Lower lobe of right lung (tissue), 2 donors: ENCODE measurements around the gene PIGL. TPM values are rescaled to one million over a fixed set of nuclear protein-coding genes. Genes with fewer than 3 reads are reported as not detected.

Source experiments
- ATAC-seq, 2 donors: fragments of 200-7000 bp; cut with Tn5 transposase; one replicate each; pipeline ENCODE4 v1.9.1; 2020 to 2022; ENCODE audit warnings: mild to moderate bottlenecking in 2 of 2, moderate library complexity in 2 of 2
- DNase-seq: peaks from one replicate; pipeline ENCODE4 v3.0.0-alpha.2; 2020
- H3K27ac ChIP-seq: fragments of 200-600 bp; one replicate; pipeline ENCODE4 v1.8.0; 2022
- H3K27me3 ChIP-seq: fragments of 200-600 bp; one replicate; pipeline ENCODE4 v1.8.0; 2022; ENCODE audit warnings: low read depth
- H3K36me3 ChIP-seq: fragments of 200-600 bp; one replicate; pipeline ENCODE4 v1.8.0; 2022; ENCODE audit warnings: mild to moderate bottlenecking
- H3K4me1 ChIP-seq: fragments of 200-600 bp; one replicate; pipeline ENCODE4 v1.8.0; 2022
- H3K4me3 ChIP-seq: fragments of 200-600 bp; one replicate; pipeline ENCODE4 v1.8.0; 2022; ENCODE audit warnings: mild to moderate bottlenecking
- H3K9me3 ChIP-seq: fragments of 200-600 bp; one replicate; pipeline ENCODE4 v1.8.0; 2022
- intact Hi-C: fragments of 100-400 bp; cut with DNase I; formaldehyde crosslinking; loops from one replicate; pipeline ENCODE4 v1.11.0; 2022
- total RNA-seq: library from RNA; stranded (reverse); fragmentation: NEBNext Ultra II Directional; extraction: Animal tissue kit (Norgen Biotek cat#: 25700); gene quantifications from one replicate; pipeline ENCODE4 v1.2.1, GENCODE V29; 2021
- TF ChIP-seq, protein P1 (sequence below): fragments of 200-600 bp; IDR thresholded peaks from one replicate; pipeline ENCODE4 v1.8.0; 2022; ENCODE audit warnings: antibody characterized with exemption, mild to moderate bottlenecking
- donor health status: DM: no; HTN: yes; CAD: no; lungs with severe emphysema.

Gene PIGL
- total RNA-seq, 1 donor from 2014 or later: 24.3 TPM

DNA sequence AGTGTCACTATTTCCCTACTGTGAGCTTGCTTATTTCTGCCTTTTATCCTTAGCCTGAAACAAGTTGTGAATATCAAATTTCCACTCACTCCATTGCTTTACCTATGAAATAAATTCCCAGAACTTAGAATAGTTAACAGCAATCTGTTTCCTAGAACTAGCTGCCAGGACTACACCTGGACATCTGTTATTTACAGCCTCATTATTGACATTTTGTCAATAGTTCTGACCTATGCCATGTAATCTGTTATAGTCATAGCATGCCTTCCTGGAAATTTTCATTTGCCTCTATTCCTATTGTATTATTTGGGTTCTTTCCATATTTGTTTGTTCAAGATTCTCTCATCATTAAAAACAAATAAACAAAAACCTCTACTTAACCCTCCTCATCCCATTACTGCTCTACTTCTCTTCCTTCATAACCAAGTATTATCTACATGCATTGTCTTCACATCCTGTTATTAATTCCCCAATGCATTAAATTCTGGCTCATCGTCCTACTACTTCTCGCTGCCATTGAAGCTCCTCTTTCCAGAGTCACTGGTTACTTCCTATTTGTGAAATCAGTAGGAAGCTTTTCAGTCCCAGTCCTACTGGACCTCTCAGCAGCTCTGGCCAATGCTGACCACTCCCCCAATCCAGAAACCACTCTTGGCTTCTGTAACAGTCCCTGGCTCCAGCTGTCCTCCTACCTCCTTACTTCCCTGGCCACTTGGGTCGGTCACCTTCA lies 55.3 kb downstream of the PIGL start:
- Histone ChIP-seq H3K4me1 (peaks cover 13% of the 10 kb centered on the region), H3K27me3 (no peaks in the 10 kb centered on the region), H3K36me3 (no peaks in the 10 kb centered on the region), H3K4me3 (no peak overlapping the region), H3K9me3 (no peaks in the 10 kb centered on the region), H3K27ac (no peak overlapping the region)
- intact Hi-C loops: no loop called here
- TF ChIP-seq, protein P1, sequence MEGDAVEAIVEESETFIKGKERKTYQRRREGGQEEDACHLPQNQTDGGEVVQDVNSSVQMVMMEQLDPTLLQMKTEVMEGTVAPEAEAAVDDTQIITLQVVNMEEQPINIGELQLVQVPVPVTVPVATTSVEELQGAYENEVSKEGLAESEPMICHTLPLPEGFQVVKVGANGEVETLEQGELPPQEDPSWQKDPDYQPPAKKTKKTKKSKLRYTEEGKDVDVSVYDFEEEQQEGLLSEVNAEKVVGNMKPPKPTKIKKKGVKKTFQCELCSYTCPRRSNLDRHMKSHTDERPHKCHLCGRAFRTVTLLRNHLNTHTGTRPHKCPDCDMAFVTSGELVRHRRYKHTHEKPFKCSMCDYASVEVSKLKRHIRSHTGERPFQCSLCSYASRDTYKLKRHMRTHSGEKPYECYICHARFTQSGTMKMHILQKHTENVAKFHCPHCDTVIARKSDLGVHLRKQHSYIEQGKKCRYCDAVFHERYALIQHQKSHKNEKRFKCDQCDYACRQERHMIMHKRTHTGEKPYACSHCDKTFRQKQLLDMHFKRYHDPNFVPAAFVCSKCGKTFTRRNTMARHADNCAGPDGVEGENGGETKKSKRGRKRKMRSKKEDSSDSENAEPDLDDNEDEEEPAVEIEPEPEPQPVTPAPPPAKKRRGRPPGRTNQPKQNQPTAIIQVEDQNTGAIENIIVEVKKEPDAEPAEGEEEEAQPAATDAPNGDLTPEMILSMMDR: no peak
- DNase-seq: no peak
- ATAC-seq: no peak

DNA sequence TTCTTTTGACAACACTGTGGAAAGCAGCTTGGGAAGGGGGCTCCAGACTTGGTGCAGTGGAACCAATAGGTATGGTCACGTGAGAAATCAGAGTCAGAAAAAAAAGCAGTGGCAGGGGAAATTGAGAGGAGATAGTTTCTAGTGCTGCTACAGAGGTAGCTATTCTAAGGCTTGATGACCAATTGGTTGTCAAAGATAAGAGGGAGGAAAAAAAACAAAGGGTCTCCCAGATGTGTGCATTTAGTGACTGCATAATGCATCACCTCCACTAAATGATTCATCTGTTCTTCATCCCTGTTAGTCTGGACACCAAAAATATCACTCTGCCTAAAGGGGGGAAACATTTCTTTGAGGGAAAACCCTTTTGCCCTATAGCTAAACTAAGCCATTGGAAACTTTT lies 56.5 kb downstream of the PIGL start:
- H3K9me3 ChIP-seq: no peaks in the 10 kb centered on the region
- no peaks in the 10 kb centered on the region for H3K27me3 ChIP-seq
- H3K4me3 ChIP-seq: no peak overlapping the region
- DNase-seq (no peak), ATAC-seq (no peak)
- intact Hi-C loops: no loop called here
- H3K27ac ChIP-seq: no peak overlapping the region
- TF ChIP-seq, protein P1: no peak
- H3K36me3 ChIP-seq: no peaks in the 10 kb centered on the region
- H3K4me1 ChIP-seq: peaks cover under 1% of the 10 kb centered on the region

DNA sequence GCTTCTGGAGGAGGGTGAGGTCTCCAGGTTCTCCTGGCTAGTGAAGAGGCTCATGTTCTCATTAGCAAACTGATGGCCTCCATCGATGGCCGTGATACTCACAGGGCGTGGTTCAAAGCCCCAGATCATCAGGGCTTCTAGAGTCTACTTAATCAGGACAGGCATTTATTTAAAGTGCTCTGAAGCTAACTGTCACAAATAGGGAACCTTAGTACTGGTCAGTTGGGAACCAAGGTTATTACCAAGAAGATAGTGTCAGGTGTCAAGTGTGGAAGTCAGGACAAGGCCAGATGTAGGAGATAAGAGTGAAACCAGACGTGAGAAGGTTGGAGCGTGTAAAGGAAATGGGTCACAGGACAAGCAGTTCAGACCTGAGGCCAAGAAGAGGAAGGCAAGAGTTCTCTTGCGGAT lies 56.9 kb downstream of the PIGL start:
- TF ChIP-seq, protein P1: no peak
- peak in 1 of 2 donors; percentile 23 for ATAC-seq
- Histone ChIP-seq H3K27ac (no peak overlapping the region), H3K27me3 (no peaks in the 10 kb centered on the region), H3K36me3 (no peaks in the 10 kb centered on the region), H3K4me1 (no peaks in the 10 kb centered on the region), H3K9me3 (no peaks in the 10 kb centered on the region), H3K4me3 (no peak overlapping the region)
- intact Hi-C loops: no loop called here
- no peak for DNase-seq

DNA sequence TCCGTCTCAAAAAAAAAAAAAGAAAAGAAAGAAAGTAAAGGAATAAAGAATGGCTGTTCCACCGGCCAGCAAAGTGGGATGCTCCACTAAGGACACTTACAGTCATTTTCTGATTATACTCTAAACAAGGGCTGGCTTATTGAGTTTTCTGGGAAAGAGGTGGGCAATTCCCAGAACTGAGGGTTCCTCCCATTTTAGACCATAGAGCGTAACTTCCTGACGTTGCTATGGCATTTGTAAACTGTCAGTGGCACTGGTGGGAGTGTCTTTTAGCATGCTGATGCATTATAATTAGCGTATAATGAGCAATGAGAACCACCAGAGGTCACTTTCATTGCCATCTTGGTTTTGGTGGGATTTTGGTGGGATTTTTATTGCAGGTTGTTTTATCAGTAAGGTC lies 58.0 kb downstream of the PIGL start:
- no peak overlapping the region for H3K27ac ChIP-seq
- no peak for ATAC-seq
- intact Hi-C loops: no loop called here
- H3K36me3 ChIP-seq: no peaks in the 10 kb centered on the region
- no peaks in the 10 kb centered on the region for H3K4me1 ChIP-seq
- no peaks in the 10 kb centered on the region for H3K27me3 ChIP-seq
- H3K9me3 ChIP-seq: no peaks in the 10 kb centered on the region
- no peak for DNase-seq
- TF ChIP-seq, protein P1: no peak
- no peak overlapping the region for H3K4me3 ChIP-seq

DNA sequence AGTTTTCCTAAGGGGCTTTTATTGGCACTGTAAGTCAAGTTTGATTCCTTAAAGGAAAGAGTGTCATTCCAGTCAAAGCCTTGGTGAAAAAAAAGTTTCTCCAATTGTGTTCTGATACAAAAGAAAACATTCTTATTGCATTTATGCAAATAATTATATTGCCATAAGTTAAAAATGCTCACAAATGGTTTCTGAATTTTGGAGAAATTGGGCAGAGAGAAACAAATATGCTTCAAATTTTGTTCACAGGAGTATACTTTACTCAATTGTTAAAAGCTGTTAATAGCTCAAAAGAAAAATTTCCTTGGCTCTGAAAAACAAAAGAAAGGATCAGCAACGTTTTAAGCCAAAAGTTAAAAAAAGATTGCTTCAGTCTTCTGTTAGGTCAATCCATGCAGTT lies 60.2 kb downstream of the PIGL start:
- Histone ChIP-seq H3K4me1 (no peaks in the 10 kb centered on the region), H3K27me3 (no peaks in the 10 kb centered on the region), H3K36me3 (no peaks in the 10 kb centered on the region), H3K27ac (no peak overlapping the region), H3K4me3 (no peak overlapping the region), H3K9me3 (no peaks in the 10 kb centered on the region)
- ATAC-seq (no peak), DNase-seq (no peak)
- TF ChIP-seq, protein P1: no peak
- intact Hi-C loops: no loop called here
